Glomerular endothelial cell (primary cell): ENCODE results near the gene ZBTB37. TPM values are rescaled to one million over a fixed set of nuclear protein-coding genes. Genes with fewer than 3 reads are reported as not detected.
"Not testable (repeated sequence)": the region's sequence is repeated elsewhere in the genome, so short reads cannot be mapped to it uniquely, and the experiment has no call there.

ENCODE experiments used
- DNase-seq: peaks from one replicate; pipeline ENCODE4 v3.0.0-alpha.2; 2011; ENCODE audit warnings: low read depth, low spot score; ENCODE audit errors: extremely low read depth
- total RNA-seq: library from RNA; depleted of rRNA; stranded (reverse); fragments of >200 nt; gene quantifications from 2 replicates; pipeline ENCODE4 v1.2.3, GENCODE V29; 2015

The ZBTB37 gene
- total RNA-seq, 1 donor from 2014 or later, result 5.0 TPM

GRCh38 chr1:173865468-173866164 lies 2.6 kb upstream of the ZBTB37 start:
- DNase-seq, result no peak

DNA sequence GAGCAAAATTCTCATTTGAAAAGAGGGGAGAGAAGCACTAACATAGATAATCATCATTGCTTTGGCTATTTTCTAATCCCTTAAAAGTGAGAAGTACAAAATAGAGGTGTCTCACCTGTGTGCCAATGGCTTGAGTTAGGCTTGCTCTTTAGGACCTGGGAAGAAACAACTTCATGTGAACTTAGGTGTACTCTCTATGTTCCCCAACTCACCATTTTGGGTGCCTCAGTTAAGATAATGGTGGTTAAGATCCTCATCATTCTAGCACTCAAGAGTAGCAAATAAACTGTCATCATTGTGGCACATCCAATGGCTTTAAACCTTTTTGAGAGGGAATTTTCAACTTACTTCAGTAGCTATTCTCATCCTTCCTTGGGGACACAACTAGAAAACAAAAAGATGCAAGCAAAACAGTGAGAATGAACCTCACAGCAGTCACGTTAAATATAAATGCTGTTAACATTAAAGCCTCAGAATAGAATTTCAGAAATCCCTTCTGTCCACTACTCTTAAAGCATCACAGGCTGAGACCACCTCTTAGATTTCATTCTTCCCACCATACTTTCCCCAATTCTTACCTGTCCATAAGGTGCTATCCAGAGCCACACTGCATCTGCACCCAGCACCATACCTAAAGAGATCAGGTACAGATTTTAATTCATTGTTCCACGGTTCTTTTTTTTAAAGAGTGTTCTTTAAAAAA lies 1.6 kb upstream of the ZBTB37 start:
- no peak for DNase-seq

- no peak for DNase-seq
These were observed 933 bp upstream of the ZBTB37 start for GRCh38 chr1:173867141-173867752.

- DNase-seq, result peak; percentile 95
These were observed 371 bp upstream of the ZBTB37 start, which contains the start of gene GAS5 for GRCh38 chr1:173867753-173868265. GAS5 (minus strand) TSS chr1:173867989.

- DNase-seq, result no peak
These were observed 810 bp downstream of the ZBTB37 start for GRCh38 chr1:173869021-173869359.

- DNase-seq, result no peak
These were observed 2.3 kb downstream of the ZBTB37 start for GRCh38 chr1:173870252-173871075.

DNA sequence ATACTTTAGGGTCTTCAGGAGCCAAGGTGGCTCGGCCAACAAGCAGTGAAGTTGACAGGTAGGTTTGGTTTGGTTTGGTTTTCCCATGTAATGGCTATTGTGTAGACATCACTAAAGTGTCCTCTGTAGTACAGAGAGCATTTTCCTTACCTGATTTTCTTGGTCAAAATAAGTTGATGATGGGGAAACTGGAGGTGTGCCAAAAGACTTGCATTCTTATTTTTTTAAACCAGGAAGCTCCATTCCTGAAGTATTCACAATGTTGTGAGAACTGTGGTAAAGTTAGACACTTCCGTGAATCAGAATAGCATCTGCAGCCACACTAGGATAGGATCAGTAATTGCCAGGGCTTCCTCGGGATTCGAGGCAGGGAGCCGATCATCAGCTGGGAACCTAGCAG lies 2.9 kb downstream of the ZBTB37 start:
- DNase-seq, result no peak

DNA sequence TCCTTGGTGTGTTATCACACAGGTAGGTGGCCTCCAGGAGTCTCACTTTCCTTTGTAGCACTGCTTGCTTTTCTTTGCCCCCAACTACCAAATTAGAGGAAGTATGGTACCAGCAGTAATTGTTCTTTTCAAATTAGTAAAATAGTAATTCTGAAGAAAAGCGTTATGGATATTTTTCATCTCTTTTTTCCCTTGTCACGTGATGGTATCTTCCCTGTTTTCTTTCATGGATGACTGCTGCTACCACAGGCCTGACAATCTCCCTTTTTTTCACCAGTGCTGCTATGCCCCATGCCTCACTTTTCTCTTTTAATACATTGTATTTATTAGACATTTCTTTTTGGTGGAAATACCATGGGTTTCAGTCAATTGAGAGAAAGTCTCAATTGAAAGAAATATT lies 3.3 kb downstream of the ZBTB37 start:
- no peak for DNase-seq

GRCh38 chr1:173876732-173877131 lies 8.6 kb downstream of the ZBTB37 start:
- no peak for DNase-seq

DNA sequence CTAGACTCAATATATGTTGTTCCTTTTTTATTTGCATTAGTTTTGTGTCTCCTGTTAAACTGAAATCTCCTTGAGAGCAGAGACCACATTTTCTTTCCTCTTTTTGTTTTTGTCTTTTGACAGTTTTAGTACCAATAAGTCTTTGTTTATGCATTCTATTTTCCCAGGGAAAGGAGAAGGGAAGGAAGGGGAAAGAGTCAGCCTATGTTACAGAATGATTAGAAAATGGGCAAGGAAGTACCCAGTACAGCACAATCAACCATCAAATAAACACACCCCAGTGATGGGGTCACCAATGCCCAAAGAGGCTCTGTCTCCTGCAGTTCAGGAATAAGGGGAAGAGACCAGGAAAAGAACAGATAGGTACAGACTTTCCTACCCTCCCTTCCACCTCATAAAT lies 10.1 kb downstream of the ZBTB37 start:
- no peak for DNase-seq

- not testable (repeated sequence) for DNase-seq
These were observed 12.9 kb downstream of the ZBTB37 start for GRCh38 chr1:173881117-173881516.

- DNase-seq, result no peak
These were observed 16.5 kb downstream of the ZBTB37 start for GRCh38 chr1:173884701-173885100.

- no peak for DNase-seq
These were observed 18.8 kb downstream of the ZBTB37 start for GRCh38 chr1:173886746-173887611.

GRCh38 chr1:173887627-173888026 lies 19.4 kb downstream of the ZBTB37 start:
- no peak for DNase-seq

GRCh38 chr1:173888749-173889148 lies 20.6 kb downstream of the ZBTB37 start:
- DNase-seq, result no peak

DNA sequence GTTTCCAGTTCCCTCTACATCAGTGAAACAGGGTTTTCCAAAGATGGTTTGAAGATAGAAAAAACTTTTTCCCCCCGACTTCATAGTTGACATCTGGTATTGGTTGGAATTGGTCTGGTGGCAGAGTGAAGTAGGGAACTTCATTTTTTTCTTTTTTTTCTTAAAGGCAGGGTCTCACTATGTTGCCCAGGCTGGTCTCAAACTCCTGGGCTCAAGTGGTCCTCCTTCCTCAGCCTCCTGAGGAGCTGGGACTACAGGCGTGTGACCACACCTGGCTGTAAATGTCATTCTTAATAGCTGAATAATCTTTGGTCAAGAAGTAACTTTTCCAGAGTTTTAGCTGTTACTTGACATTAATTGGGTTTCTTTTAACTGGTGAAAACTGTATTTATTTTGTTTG lies 21.7 kb downstream of the ZBTB37 start:
- no peak for DNase-seq

DNA sequence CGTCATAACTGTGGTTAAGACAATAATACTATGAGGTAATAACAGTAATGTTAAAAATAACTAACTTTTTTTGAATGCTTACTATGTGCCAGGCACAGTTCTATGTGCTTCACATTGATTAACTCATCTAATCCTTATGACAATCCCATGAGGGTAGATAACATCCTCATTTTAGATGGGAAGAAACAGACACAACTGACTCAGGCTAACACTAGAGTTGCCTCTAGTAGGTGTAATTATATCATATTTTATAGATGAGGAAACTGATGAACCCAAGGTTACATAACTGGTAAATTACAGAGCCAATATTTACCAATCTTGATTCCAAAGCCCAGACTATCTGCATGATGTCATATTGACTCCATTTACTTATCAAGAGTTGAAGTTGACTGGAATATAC lies 25.4 kb downstream of the ZBTB37 start:
- DNase-seq, result no peak

DNA sequence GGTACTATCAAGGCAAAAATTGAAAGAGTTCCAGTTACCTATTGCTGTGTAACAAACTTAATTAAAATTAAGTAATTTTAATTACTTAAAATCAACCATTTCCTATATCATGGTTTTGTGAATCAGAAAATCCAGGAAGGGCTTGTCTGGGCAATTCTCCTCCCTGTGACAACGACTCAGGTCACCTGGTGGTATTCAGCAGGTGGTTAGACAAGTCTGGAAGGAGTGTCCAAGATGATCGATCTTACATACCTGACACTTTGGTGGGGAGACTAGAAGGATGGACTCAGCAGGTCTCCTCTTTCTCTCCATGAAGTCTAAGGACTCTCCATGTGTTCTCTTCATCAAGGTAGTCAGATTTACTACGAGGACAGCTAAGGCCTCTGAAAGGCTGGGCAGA lies 26.0 kb downstream of the ZBTB37 start:
- DNase-seq, result no peak

GRCh38 chr1:173900427-173900826 lies 32.2 kb downstream of the ZBTB37 start:
- DNase-seq, result no peak

GRCh38 chr1:173900992-173901391 lies 32.8 kb downstream of the ZBTB37 start:
- DNase-seq, result no peak
